Upper lobe of left lung (tissue), 4 donors: ENCODE results near the gene ADGRL3.

Source experiments
- CTCF ChIP-seq, 6 experiments: fragments of 450-650 bp in 4 of 6; fragments of 200-600 bp in 2 of 6; sonication (generic) in 2 of 6; IDR thresholded peaks; one replicate each; pipeline ENCODE4 v1.5.1; 2016 to 2019; ENCODE audit warnings: antibody characterized with exemption in 6 of 6
- EP300 ChIP-seq, 4 donors: sonication (generic); formaldehyde crosslinking; IDR thresholded peaks; one replicate each; pipeline ENCODE4 v1.5.1; 2017; ENCODE audit warnings: antibody characterized with exemption in 4 of 4, control low read depth in 2 of 4
- POLR2A ChIP-seq, 4 donors: fragments of 450-650 bp; IDR thresholded peaks; one replicate each; pipeline ENCODE4 v1.5.1; 2016 to 2017; ENCODE audit warnings: antibody characterized with exemption in 4 of 4, mild to moderate bottlenecking in 2 of 4
- POLR2AphosphoS5 ChIP-seq, 2 donors: sonication (generic); formaldehyde crosslinking; IDR thresholded peaks; one replicate each; pipeline ENCODE4 v1.5.1; 2017; ENCODE audit warnings: antibody characterized with exemption in 2 of 2

- TF ChIP-seq POLR2A (IDR thresholded peaks at IDR 0.05): no peak
- TF ChIP-seq CTCF (IDR thresholded peaks at IDR 0.05): no peak
- TF ChIP-seq EP300 (IDR thresholded peaks at IDR 0.05): no peak
- TF ChIP-seq POLR2AphosphoS5 (IDR thresholded peaks at IDR 0.05): no peak
Measured at GRCh38 chr4:62006108-62006507, 806.0 kb downstream of the ADGRL3 start.
